Cardiac muscle cell (in vitro differentiated cells and primary cell): ENCODE results near the gene ZXDC. TPM values are rescaled to one million over a fixed set of nuclear protein-coding genes. Genes with fewer than 3 reads are reported as not detected.

Experiments
- DNase-seq, 2 donors: peaks; one replicate each; pipeline versions ENCODE4 v3.0.0 to v3.0.0-alpha.2; 2010 to 2017; ENCODE audit warnings: low read depth in 1 of 2, low spot score in 1 of 2
- H3K27ac ChIP-seq: fragments of 200-600 bp; sonication (generic); 2 replicates; pipeline ENCODE4 v1.5.1; 2016
- H3K27me3 ChIP-seq: fragments of 200-600 bp; sonication (generic); 2 replicates; pipeline ENCODE4 v1.6.0; 2016; ENCODE audit warnings: control low read depth
- H3K36me3 ChIP-seq: fragments of 200-600 bp; sonication (generic); 2 replicates; pipeline ENCODE4 v1.5.1; 2016; ENCODE audit warnings: control low read depth
- H3K4me1 ChIP-seq: fragments of 200-600 bp; sonication (generic); 2 replicates; pipeline ENCODE4 v1.8.1; 2017; ENCODE audit warnings: low read depth, mild to moderate bottlenecking, mixed run types
- H3K4me3 ChIP-seq: fragments of 200-600 bp; sonication (generic); 2 replicates; pipeline ENCODE4 v1.5.1; 2016; ENCODE audit warnings: mild to moderate bottlenecking
- H3K9me3 ChIP-seq: fragments of 200-600 bp; sonication (generic); 2 replicates; pipeline ENCODE4 v1.5.1; 2017; ENCODE audit warnings: low read depth, mild to moderate bottlenecking, control low read depth
- CTCF ChIP-seq: IDR thresholded peaks from 2 replicates; pipeline ENCODE4 v1.5.1; 2012; ENCODE audit warnings: low read depth, mild to moderate bottlenecking, low read length
- polyA plus RNA-seq: library from polyadenylated mRNA; unstranded; fragments of >200 nt; fragmentation: Nextera tagmentation; extraction: Ambion mirVana; gene quantifications from 2 replicates; pipeline ENCODE4 v1.2.1, GENCODE V29; 2016
- total RNA-seq: library from RNA; depleted of rRNA; stranded (reverse); fragments of >200 nt; gene quantifications from 2 replicates; pipeline ENCODE4 v1.2.3, GENCODE V29; 2016

ZXDC gene
- total and polyA plus RNA-seq, 2 experiments from 2014 or later: 40.4 to 56.3 TPM

GRCh38 chr3:126499401-126499800 is 23.7 kb upstream of the ZXDC start:
- TF ChIP-seq CTCF: no peak
- no peaks in the 10 kb centered on the region for H3K4me1 ChIP-seq
- H3K27ac ChIP-seq: no peak overlapping the region
- H3K9me3 ChIP-seq: no peaks in the 10 kb centered on the region
- H3K36me3 ChIP-seq: no peaks in the 10 kb centered on the region
- no peak for DNase-seq
- no peaks in the 10 kb centered on the region for H3K27me3 ChIP-seq
- no peak overlapping the region for H3K4me3 ChIP-seq

GRCh38 chr3:126498929-126499328 is 23.2 kb upstream of the ZXDC start:
- no peaks in the 10 kb centered on the region for H3K36me3 ChIP-seq
- H3K27ac ChIP-seq: no peak overlapping the region
- TF ChIP-seq CTCF: no peak
- no peak for DNase-seq
- no peaks in the 10 kb centered on the region for H3K27me3 ChIP-seq
- H3K4me3 ChIP-seq: no peak overlapping the region
- no peaks in the 10 kb centered on the region for H3K9me3 ChIP-seq
- H3K4me1 ChIP-seq: no peaks in the 10 kb centered on the region

- Histone ChIP-seq H3K4me1 (no peaks in the 10 kb centered on the region), H3K9me3 (no peaks in the 10 kb centered on the region), H3K27me3 (no peaks in the 10 kb centered on the region), H3K27ac (no peak overlapping the region), H3K36me3 (no peaks in the 10 kb centered on the region), H3K4me3 (no peak overlapping the region)
- DNase-seq: no peak
- no peak for TF ChIP-seq CTCF
Observed at GRCh38 chr3:126498461-126498860, 22.8 kb upstream of the ZXDC start.

GRCh38 chr3:126497956-126498355 is 22.3 kb upstream of the ZXDC start:
- Histone ChIP-seq H3K27ac (no peak overlapping the region), H3K9me3 (no peaks in the 10 kb centered on the region), H3K4me1 (no peaks in the 10 kb centered on the region), H3K27me3 (no peaks in the 10 kb centered on the region), H3K4me3 (no peak overlapping the region), H3K36me3 (no peaks in the 10 kb centered on the region)
- no peak for TF ChIP-seq CTCF
- DNase-seq: no peak

- Histone ChIP-seq H3K4me3 (no peak overlapping the region), H3K36me3 (no peaks in the 10 kb centered on the region), H3K27ac (no peak overlapping the region), H3K27me3 (no peaks in the 10 kb centered on the region), H3K9me3 (no peaks in the 10 kb centered on the region), H3K4me1 (no peaks in the 10 kb centered on the region)
- no peak for TF ChIP-seq CTCF
- DNase-seq: no peak
Observed at GRCh38 chr3:126496894-126497850, 21.5 kb upstream of the ZXDC start.
